Hepatocyte (in vitro differentiated cells): Measurements from ENCODE around the gene ARHGEF1. TPM values are rescaled to one million over a fixed set of nuclear protein-coding genes. Genes with fewer than 3 reads are reported as not detected.

ENCODE experiments used
- DNase-seq: peaks from one replicate; pipeline ENCODE4 v3.0.0-alpha.2; 2016; ENCODE audit warnings: low spot score
- H2AFZ ChIP-seq: fragments of 200-600 bp; sonication (generic); 2 replicates; pipeline ENCODE4 v1.6.0; 2016; ENCODE audit warnings: antibody characterized with exemption, mild to moderate bottlenecking
- H3K27ac ChIP-seq: fragments of 200-600 bp; sonication (generic); 2 replicates; pipeline ENCODE4 v1.5.1; 2016; ENCODE audit warnings: mild to moderate bottlenecking
- H3K27me3 ChIP-seq: fragments of 200-600 bp; sonication (generic); 2 replicates; pipeline ENCODE4 v1.6.1; 2016
- H3K36me3 ChIP-seq: fragments of 200-600 bp; sonication (generic); replicated peaks from 2 replicates; pipeline ENCODE4 v1.5.1; 2016; ENCODE audit warnings: low read depth; ENCODE audit not compliant: insufficient read depth
- H3K4me1 ChIP-seq: fragments of 200-600 bp; sonication (generic); 2 replicates; pipeline ENCODE4 v1.5.1; 2016; ENCODE audit warnings: mild to moderate bottlenecking, moderate library complexity; ENCODE audit not compliant: insufficient read depth
- H3K4me2 ChIP-seq: fragments of 200-600 bp; sonication (generic); 2 replicates; pipeline ENCODE4 v1.6.0; 2016
- H3K4me3 ChIP-seq: fragments of 200-600 bp; sonication (generic); 2 replicates; pipeline ENCODE4 v1.5.1; 2016; ENCODE audit warnings: mild to moderate bottlenecking
- H3K79me2 ChIP-seq: fragments of 200-600 bp; sonication (generic); 2 replicates; pipeline ENCODE4 v1.6.0; 2017; ENCODE audit warnings: mild to moderate bottlenecking
- H3K9me2 ChIP-seq: fragments of 200-600 bp; sonication (generic); replicated peaks from 2 replicates; pipeline ENCODE4 v1.6.0; 2017; ENCODE audit warnings: mild to moderate bottlenecking; ENCODE audit not compliant: insufficient read depth
- H3K9me3 ChIP-seq: fragments of 200-600 bp; sonication (generic); 2 replicates; pipeline ENCODE4 v1.5.1; 2016; ENCODE audit warnings: low read depth, mild to moderate bottlenecking
- H4K20me1 ChIP-seq: fragments of 200-600 bp; sonication (generic); 2 replicates; pipeline ENCODE4 v1.6.0; 2016; ENCODE audit warnings: mild to moderate bottlenecking; ENCODE audit not compliant: insufficient read depth, poor library complexity, severe bottlenecking
- EZH2 ChIP-seq: fragments of 200-600 bp; sonication (generic); IDR thresholded peaks from 2 replicates; pipeline ENCODE4 v1.6.1; 2016; ENCODE audit warnings: antibody characterized with exemption, mild to moderate bottlenecking, borderline replicate concordance
- EZH2phosphoT487 ChIP-seq: fragments of 200-600 bp; sonication (generic); IDR thresholded peaks from one replicate; pipeline ENCODE4 v1.6.1; 2018; ENCODE audit warnings: antibody characterized with exemption, mild to moderate bottlenecking, low read depth, moderate library complexity; ENCODE audit not compliant: unreplicated experiment, severe bottlenecking
- WGBS: methylation state at CpG from one replicate; pipeline ENCODE4 v1.1.6; 2016; ENCODE audit warnings: low lambda C conversion rate; ENCODE audit errors: missing lambda C conversion rate; 5-methylcytosine and 5-hydroxymethylcytosine counted together
- polyA plus RNA-seq: library from polyadenylated mRNA; unstranded; fragments of >200 nt; fragmentation: Nextera tagmentation; extraction: Ambion mirVana; gene quantifications from 2 replicates; pipeline ENCODE4 v1.2.1, GENCODE V29; 2016
- total RNA-seq: library from RNA; depleted of rRNA; stranded (reverse); fragments of >200 nt; gene quantifications from 2 replicates; pipeline ENCODE4 v1.2.3, GENCODE V29; 2014
- TF ChIP-seq, protein P1 (sequence below): fragments of 200-600 bp; sonication (generic); IDR thresholded peaks from 2 replicates; pipeline ENCODE4 v1.5.1; 2016; ENCODE audit warnings: antibody characterized with exemption, mild to moderate bottlenecking; ENCODE audit not compliant: poor library complexity

The ARHGEF1 gene
- total and polyA plus RNA-seq, 2 experiments from 2014 or later = 29.7 to 67.8 TPM

DNA sequence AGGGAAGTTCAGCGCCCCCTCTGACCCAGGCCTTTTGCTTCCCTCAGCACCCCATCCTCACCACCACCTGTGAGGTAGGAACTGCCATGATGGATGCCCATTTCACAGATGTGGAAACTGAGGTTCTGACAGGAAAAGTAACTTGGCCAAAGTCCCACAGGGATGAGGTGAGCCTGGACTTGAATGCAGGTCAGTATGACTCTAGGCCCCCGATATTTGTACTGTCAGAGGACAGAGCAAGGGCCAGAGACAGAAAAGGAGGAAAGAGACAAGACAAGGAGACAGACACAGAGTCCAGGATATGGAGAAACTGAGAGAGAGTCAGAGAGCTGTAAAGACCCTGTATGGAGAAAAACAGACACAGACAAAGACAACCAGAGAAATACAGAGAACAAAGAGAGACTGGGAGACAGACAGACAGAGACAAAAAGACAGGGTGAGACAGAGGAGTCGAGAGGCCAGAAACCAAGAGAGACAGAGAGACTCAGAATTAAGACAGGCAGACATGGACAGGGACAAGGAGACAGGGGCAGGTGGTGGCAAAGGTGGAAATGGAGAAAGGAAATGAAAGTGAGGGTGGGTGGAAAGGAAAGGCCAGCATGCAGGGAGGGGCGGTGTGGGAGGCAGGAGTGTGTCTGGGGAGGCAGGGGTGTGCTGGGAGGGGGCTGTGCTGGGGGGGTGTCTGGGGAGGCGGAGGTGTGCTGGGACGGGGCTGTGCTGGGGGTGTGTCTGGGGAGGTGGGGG, 40.2 kb downstream of the ARHGEF1 start:
- WGBS = 63% methylated on average over 4 of the region's 6 CpGs
- Histone ChIP-seq H3K9me2 (no peaks in the 10 kb centered on the region), H3K4me3 (no peak overlapping the region), H3K4me1 (peaks cover 5% of the 10 kb centered on the region), H3K27ac (no peak overlapping the region), H3K9me3 (no peaks in the 10 kb centered on the region), H3K4me2 (no peak overlapping the region), H3K79me2 (no peaks in the 10 kb centered on the region), H2AFZ (no peak overlapping the region), H4K20me1 (no peaks in the 10 kb centered on the region), H3K36me3 (no peaks in the 10 kb centered on the region), H3K27me3 (peaks cover 75% of the 10 kb centered on the region)
- TF ChIP-seq EZH2 (no peak), EZH2phosphoT487 (no peak)
- TF ChIP-seq, protein P1, sequence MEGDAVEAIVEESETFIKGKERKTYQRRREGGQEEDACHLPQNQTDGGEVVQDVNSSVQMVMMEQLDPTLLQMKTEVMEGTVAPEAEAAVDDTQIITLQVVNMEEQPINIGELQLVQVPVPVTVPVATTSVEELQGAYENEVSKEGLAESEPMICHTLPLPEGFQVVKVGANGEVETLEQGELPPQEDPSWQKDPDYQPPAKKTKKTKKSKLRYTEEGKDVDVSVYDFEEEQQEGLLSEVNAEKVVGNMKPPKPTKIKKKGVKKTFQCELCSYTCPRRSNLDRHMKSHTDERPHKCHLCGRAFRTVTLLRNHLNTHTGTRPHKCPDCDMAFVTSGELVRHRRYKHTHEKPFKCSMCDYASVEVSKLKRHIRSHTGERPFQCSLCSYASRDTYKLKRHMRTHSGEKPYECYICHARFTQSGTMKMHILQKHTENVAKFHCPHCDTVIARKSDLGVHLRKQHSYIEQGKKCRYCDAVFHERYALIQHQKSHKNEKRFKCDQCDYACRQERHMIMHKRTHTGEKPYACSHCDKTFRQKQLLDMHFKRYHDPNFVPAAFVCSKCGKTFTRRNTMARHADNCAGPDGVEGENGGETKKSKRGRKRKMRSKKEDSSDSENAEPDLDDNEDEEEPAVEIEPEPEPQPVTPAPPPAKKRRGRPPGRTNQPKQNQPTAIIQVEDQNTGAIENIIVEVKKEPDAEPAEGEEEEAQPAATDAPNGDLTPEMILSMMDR = no peak
- no peak for DNase-seq

DNA sequence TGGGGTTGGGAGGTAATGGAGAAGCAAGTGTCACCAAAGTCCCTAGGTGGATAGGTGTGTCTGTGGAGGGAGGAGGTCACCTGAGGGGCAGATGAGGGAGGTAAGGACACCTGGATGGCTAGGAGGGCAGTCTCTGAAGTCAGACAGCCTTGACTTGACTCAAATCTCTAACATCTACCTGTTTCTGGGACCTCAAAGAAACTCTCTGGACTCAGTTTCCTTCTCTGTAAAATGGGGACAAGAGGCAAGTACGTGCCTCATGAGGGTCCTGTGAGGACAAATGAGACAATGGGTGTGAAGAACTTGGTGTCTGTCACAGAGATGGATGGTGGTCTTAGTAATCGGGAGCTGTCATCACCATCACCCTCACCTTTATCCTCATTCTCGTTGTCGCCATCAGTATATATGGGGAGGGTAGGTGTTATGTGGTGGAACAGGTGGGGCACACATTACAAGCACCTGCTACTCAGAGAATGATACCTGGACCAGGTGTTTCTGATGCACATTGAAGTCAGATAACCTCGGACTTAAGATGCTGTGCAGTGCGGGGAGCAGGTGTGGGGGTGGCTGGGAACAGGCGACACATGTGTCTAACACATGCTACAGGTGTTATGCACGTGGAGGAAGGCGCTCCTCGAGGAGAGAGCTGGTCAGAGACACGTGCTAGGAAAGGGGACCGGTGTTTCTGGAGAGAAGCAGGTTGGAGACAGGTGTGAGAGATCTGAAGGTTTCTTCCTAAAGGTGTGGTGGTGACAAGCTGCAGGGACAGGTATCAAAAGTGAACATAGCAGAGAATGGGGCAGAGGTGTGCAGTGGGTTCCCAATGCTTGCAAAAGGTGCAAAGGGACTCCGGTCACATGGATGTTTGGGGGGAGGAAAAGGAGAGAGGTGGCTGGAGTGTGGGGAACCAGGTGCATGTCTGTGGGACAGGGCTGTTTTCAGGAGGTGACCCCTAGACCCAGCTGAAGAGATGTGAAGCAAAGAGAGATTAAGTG, 41.5 kb downstream of the ARHGEF1 start:
- Histone ChIP-seq H3K4me2 (no peak overlapping the region), H3K4me1 (peaks cover 11% of the 10 kb centered on the region), H3K9me3 (no peaks in the 10 kb centered on the region), H3K27ac (no peak overlapping the region), H3K36me3 (no peaks in the 10 kb centered on the region), H3K27me3 (peaks cover 83% of the 10 kb centered on the region), H3K79me2 (no peaks in the 10 kb centered on the region), H3K9me2 (no peaks in the 10 kb centered on the region), H3K4me3 (no peak overlapping the region), H2AFZ (no peak overlapping the region), H4K20me1 (no peaks in the 10 kb centered on the region)
- WGBS = 53% methylated on average over 13 of the region's 13 CpGs
- DNase-seq = no peak
- TF ChIP-seq, protein P1 = no peak
- TF ChIP-seq EZH2phosphoT487 (no peak), EZH2 (no peak)

DNA sequence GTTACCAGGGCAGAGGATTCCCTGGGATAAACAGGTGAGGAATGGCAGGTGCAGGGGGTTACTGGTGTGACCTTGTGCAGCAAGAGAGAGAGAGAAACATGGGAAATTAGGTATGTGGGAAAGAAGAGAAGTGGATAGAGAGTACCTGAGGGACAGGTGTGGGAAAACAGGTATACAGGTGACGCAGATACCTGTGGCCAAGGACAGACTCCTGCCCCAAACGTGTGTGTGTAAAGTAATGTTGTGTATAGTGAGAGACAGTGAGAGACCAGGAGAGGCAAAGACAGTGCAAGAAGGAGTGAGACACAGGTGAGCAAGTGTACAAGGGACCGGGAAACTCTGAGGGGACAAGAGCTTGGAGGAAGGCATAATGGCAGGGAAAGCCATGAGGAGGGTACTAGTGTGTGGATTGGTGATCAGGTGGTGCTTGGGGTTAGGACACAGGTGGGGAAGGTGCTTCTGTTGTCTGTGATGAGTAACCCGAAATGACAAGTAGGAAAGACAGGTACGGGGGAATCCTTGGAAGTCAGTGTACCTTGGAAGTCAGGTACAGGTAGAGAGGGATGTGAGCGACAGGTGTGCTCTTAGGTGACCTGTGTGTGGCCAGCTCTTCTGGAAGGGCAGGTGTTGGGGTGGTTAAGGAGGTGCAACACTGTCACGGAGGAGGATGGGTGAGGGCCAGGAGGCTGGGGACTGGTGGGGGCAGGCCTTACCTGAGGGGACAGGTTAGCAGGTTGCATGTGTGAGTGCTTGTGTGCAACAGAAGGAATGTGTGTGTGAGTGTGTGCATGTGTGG, 42.4 kb downstream of the ARHGEF1 start:
- Histone ChIP-seq H3K79me2 (no peaks in the 10 kb centered on the region), H3K27me3 (peaks cover 90% of the 10 kb centered on the region), H3K9me2 (no peaks in the 10 kb centered on the region), H3K36me3 (no peaks in the 10 kb centered on the region), H3K27ac (no peak overlapping the region), H2AFZ (no peak overlapping the region), H3K4me3 (no peak overlapping the region), H3K9me3 (no peaks in the 10 kb centered on the region), H3K4me2 (no peak overlapping the region), H4K20me1 (no peaks in the 10 kb centered on the region), H3K4me1 (peaks cover 11% of the 10 kb centered on the region)
- WGBS = 57% methylated on average over 7 of the region's 7 CpGs
- TF ChIP-seq EZH2 (no peak), EZH2phosphoT487 (no peak)
- TF ChIP-seq, protein P1 = no peak
- no peak for DNase-seq
